Testis (tissue), 2 donors: Measurements from ENCODE around the gene HCRT.

Experiments
- POLR2A ChIP-seq: fragments of 450-650 bp; IDR thresholded peaks from one replicate; pipeline ENCODE4 v1.6.1; 2017; ENCODE audit warnings: antibody characterized with exemption, mild to moderate bottlenecking, moderate library complexity
- TF ChIP-seq, protein P1 (sequence below), 3 experiments: fragments of 450-650 bp in 2 of 3; fragments of 200-600 bp in 1 of 3; sonication (generic) in 1 of 3; IDR thresholded peaks; one replicate each; pipeline ENCODE4 v1.5.1; 2016 to 2019; ENCODE audit warnings: antibody characterized with exemption in 3 of 3, mild to moderate bottlenecking in 2 of 3, moderate library complexity in 1 of 3

DNA sequence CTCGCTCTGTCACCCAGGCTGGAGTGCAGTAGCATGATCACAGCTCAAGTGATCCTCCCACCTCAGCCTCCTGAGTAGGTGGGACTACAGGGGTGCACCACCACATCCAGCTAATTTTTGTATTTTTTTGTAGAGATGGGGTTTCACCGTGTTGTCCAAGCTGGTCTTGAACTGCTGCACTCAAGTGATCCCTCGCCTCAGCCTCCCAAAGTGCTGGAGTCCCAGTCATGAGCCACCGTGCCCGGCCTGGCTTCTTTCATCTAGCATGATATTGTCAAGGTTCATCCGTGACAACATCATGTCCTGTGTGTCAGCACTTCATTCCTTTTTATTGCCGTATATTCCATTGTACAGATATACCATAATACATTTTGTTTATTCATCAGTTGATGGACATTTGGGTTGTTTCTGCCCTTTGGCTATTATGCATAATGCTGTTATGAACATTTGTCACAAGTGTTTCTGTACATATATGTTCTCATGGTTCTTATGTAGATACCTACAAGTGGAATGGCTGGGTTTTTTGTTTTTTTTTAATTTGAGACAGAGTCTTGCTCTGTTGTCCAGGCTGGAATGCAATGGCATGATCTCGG, 12.4 kb upstream of the HCRT start:
- no peak for TF ChIP-seq POLR2A
- TF ChIP-seq, protein P1, sequence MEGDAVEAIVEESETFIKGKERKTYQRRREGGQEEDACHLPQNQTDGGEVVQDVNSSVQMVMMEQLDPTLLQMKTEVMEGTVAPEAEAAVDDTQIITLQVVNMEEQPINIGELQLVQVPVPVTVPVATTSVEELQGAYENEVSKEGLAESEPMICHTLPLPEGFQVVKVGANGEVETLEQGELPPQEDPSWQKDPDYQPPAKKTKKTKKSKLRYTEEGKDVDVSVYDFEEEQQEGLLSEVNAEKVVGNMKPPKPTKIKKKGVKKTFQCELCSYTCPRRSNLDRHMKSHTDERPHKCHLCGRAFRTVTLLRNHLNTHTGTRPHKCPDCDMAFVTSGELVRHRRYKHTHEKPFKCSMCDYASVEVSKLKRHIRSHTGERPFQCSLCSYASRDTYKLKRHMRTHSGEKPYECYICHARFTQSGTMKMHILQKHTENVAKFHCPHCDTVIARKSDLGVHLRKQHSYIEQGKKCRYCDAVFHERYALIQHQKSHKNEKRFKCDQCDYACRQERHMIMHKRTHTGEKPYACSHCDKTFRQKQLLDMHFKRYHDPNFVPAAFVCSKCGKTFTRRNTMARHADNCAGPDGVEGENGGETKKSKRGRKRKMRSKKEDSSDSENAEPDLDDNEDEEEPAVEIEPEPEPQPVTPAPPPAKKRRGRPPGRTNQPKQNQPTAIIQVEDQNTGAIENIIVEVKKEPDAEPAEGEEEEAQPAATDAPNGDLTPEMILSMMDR (IDR thresholded peaks at IDR 0.05), result no peak
